CD4-positive, CD25-positive, alpha-beta regulatory T cell (primary cell): ENCODE data around the gene C2orf76. TPM values are rescaled to one million over a fixed set of nuclear protein-coding genes. Genes with fewer than 3 reads are reported as not detected.
A peak's percentile ranks its signal among the peaks of the same experiment; 100 is the strongest.

Experiments used
- ATAC-seq, 2 donors: fragments of 150-1000 bp; cut with Tn5 transposase; one replicate each; pipeline ENCODE4 v1.10.0; 2021; ENCODE audit warnings: low read depth in 2 of 2, moderate number of reproducible peaks in 2 of 2, moderate library complexity in 1 of 2
- DNase-seq, 3 donors: peaks; one replicate each; pipeline versions ENCODE4 v3.0.0 to v3.0.0-alpha.2; 2012 to 2022; ENCODE audit warnings: mixed read lengths in 1 of 3
- H3K27ac ChIP-seq: one replicate; pipeline ENCODE4 v1.7.0; 2013; ENCODE audit warnings: mild to moderate bottlenecking, low read length; ENCODE audit not compliant: insufficient read depth, poor library complexity, severe bottlenecking
- H3K27me3 ChIP-seq: one replicate; pipeline ENCODE4 v1.7.0; 2013; ENCODE audit warnings: low read length; ENCODE audit not compliant: control insufficient read depth, insufficient read depth
- H3K36me3 ChIP-seq: one replicate; pipeline ENCODE4 v1.7.0; 2013; ENCODE audit warnings: mild to moderate bottlenecking, low read length, moderate library complexity; ENCODE audit not compliant: control insufficient read depth, insufficient read depth
- H3K4me1 ChIP-seq: 2 replicates; pipeline ENCODE4 v1.7.0; 2013; ENCODE audit warnings: mild to moderate bottlenecking, low read length; ENCODE audit not compliant: insufficient read depth, control insufficient read depth, poor library complexity, severe bottlenecking
- H3K4me3 ChIP-seq: one replicate; pipeline ENCODE4 v1.7.0; 2013; ENCODE audit warnings: low read depth, mild to moderate bottlenecking, low read length, moderate library complexity
- H3K9me3 ChIP-seq, 2 experiments: 1 replicate in 1 of 2; 2 replicates in 1 of 2; pipeline ENCODE4 v1.7.0; 2013; ENCODE audit warnings: low read length in 2 of 2, mild to moderate bottlenecking in 1 of 2, moderate library complexity in 1 of 2; ENCODE audit not compliant: control insufficient read depth in 2 of 2
- H3K27ac Mint-ChIP-seq, 3 donors: one replicate each; pipeline ENCODE4 v1.8.0; 2020 to 2022; ENCODE audit warnings: mild to moderate bottlenecking in 3 of 3, mixed read lengths in 3 of 3, moderate library complexity in 2 of 3
- H3K27me3 Mint-ChIP-seq: one replicate; pipeline ENCODE4 v1.8.0; 2022; ENCODE audit warnings: mild to moderate bottlenecking, mixed read lengths
- H3K36me3 Mint-ChIP-seq: one replicate; pipeline ENCODE4 v1.8.0; 2020; ENCODE audit warnings: mixed read lengths
- H3K4me1 Mint-ChIP-seq, 4 donors: one replicate each; pipeline ENCODE4 v1.8.0; 2020 to 2022; ENCODE audit warnings: mixed read lengths in 4 of 4, mild to moderate bottlenecking in 1 of 4
- H3K4me3 Mint-ChIP-seq, 4 donors: one replicate each; pipeline ENCODE4 v1.8.0; 2020 to 2022; ENCODE audit warnings: mild to moderate bottlenecking in 4 of 4, mixed read lengths in 4 of 4, moderate library complexity in 3 of 4
- H3K9me3 Mint-ChIP-seq, 7 donors: one replicate each; pipeline ENCODE4 v1.8.0; 2020 to 2022; ENCODE audit warnings: mixed read lengths in 7 of 7, mild to moderate bottlenecking in 3 of 7, moderate library complexity in 2 of 7
- polyA plus RNA-seq, 4 donors: library from polyadenylated mRNA; unstranded; fragments of 300-500 nt; fragmentation: Illumina TruSeq; gene quantifications; one replicate each; pipeline ENCODE4 v1.2.3, GENCODE V29; 2021
- total RNA-seq: library from RNA; stranded (reverse); gene quantifications from one replicate; pipeline ENCODE4 v1.2.3, GENCODE V29; 2022

Gene C2orf76
- total and polyA plus RNA-seq, 5 donors from 2014 or later = 7.3 to 24.6 (median 22.0) TPM

- Mint-ChIP-seq H3K36me3 (peaks cover under 1% of the 10 kb centered on the region), H3K9me3 (no peaks in the 10 kb centered on the region), H3K27me3 (no peaks in the 10 kb centered on the region), H3K27ac (no peak overlapping the region), H3K4me1 (peaks cover 0 to 3% (median 0%) of the 10 kb centered on the region in 4 donors), H3K4me3 (no peak overlapping the region)
- Histone ChIP-seq H3K27ac (no peak overlapping the region), H3K9me3 (no peaks in the 10 kb centered on the region), H3K4me3 (no peak overlapping the region), H3K4me1 (no peaks in the 10 kb centered on the region), H3K36me3 (no peaks in the 10 kb centered on the region), H3K27me3 (no peaks in the 10 kb centered on the region)
- ATAC-seq (no peak), DNase-seq (no peak)
These were observed 70.8 kb downstream of the C2orf76 start for GRCh38 chr2:119295688-119296375.

GRCh38 chr2:119294671-119295070 is 72.0 kb downstream of the C2orf76 start:
- Histone ChIP-seq H3K36me3 (no peaks in the 10 kb centered on the region), H3K4me1 (no peaks in the 10 kb centered on the region), H3K27ac (no peak overlapping the region), H3K9me3 (no peaks in the 10 kb centered on the region), H3K4me3 (no peak overlapping the region), H3K27me3 (no peaks in the 10 kb centered on the region)
- no peaks in the 10 kb centered on the region for H3K36me3 Mint-ChIP-seq
- no peak overlapping the region for H3K4me3 Mint-ChIP-seq
- no peaks in the 10 kb centered on the region for H3K9me3 Mint-ChIP-seq
- no peaks in the 10 kb centered on the region for H3K27me3 Mint-ChIP-seq
- H3K4me1 Mint-ChIP-seq = peaks cover 0 to 3% (median 0%) of the 10 kb centered on the region in 4 donors
- no peak for DNase-seq
- no peak overlapping the region for H3K27ac Mint-ChIP-seq
- ATAC-seq = no peak

- no peaks in the 10 kb centered on the region for H3K27me3 Mint-ChIP-seq
- no peak overlapping the region for H3K4me3 Mint-ChIP-seq
- H3K36me3 Mint-ChIP-seq = no peaks in the 10 kb centered on the region
- Histone ChIP-seq H3K27ac (no peak overlapping the region), H3K9me3 (no peaks in the 10 kb centered on the region), H3K27me3 (no peaks in the 10 kb centered on the region), H3K4me1 (no peaks in the 10 kb centered on the region), H3K4me3 (no peak overlapping the region), H3K36me3 (no peaks in the 10 kb centered on the region)
- DNase-seq (no peak), ATAC-seq (no peak)
- H3K27ac Mint-ChIP-seq = no peak overlapping the region
- H3K4me1 Mint-ChIP-seq = peaks cover 0 to 3% (median 0%) of the 10 kb centered on the region in 4 donors
- no peaks in the 10 kb centered on the region for H3K9me3 Mint-ChIP-seq
These were observed 72.7 kb downstream of the C2orf76 start for GRCh38 chr2:119293900-119294299.

GRCh38 chr2:119293254-119293653 is 73.4 kb downstream of the C2orf76 start:
- ATAC-seq = no peak
- no peak overlapping the region for H3K4me3 Mint-ChIP-seq
- H3K4me3 ChIP-seq = no peak overlapping the region
- no peak overlapping the region for H3K27ac ChIP-seq
- no peaks in the 10 kb centered on the region for H3K9me3 ChIP-seq
- no peaks in the 10 kb centered on the region for H3K27me3 ChIP-seq
- no peaks in the 10 kb centered on the region for H3K9me3 Mint-ChIP-seq
- no peaks in the 10 kb centered on the region for H3K27me3 Mint-ChIP-seq
- H3K27ac Mint-ChIP-seq = no peak overlapping the region
- DNase-seq = no peak
- no peaks in the 10 kb centered on the region for H3K4me1 ChIP-seq
- peaks cover 0 to 3% (median 0%) of the 10 kb centered on the region in 4 donors for H3K4me1 Mint-ChIP-seq
- H3K36me3 Mint-ChIP-seq = no peaks in the 10 kb centered on the region
- H3K36me3 ChIP-seq = no peaks in the 10 kb centered on the region

GRCh38 chr2:119292226-119292625 is 74.4 kb downstream of the C2orf76 start:
- H3K4me1 ChIP-seq = no peaks in the 10 kb centered on the region
- H3K4me1 Mint-ChIP-seq = peaks cover 0 to 3% (median 0%) of the 10 kb centered on the region in 4 donors
- no peaks in the 10 kb centered on the region for H3K9me3 ChIP-seq
- H3K36me3 ChIP-seq = no peaks in the 10 kb centered on the region
- H3K36me3 Mint-ChIP-seq = no peaks in the 10 kb centered on the region
- H3K27ac ChIP-seq = no peak overlapping the region
- no peak overlapping the region for H3K4me3 Mint-ChIP-seq
- H3K27me3 Mint-ChIP-seq = no peaks in the 10 kb centered on the region
- no peak overlapping the region for H3K4me3 ChIP-seq
- H3K27ac Mint-ChIP-seq = no peak overlapping the region
- no peaks in the 10 kb centered on the region for H3K27me3 ChIP-seq
- DNase-seq (no peak), ATAC-seq (no peak)
- no peaks in the 10 kb centered on the region for H3K9me3 Mint-ChIP-seq

GRCh38 chr2:119291588-119292167 is 75.0 kb downstream of the C2orf76 start:
- Mint-ChIP-seq H3K36me3 (peaks cover under 1% of the 10 kb centered on the region), H3K4me1 (peaks cover 0 to 3% (median 0%) of the 10 kb centered on the region in 4 donors), H3K27ac (no peak overlapping the region), H3K27me3 (no peaks in the 10 kb centered on the region), H3K9me3 (no peaks in the 10 kb centered on the region), H3K4me3 (no peak overlapping the region)
- Histone ChIP-seq H3K36me3 (no peaks in the 10 kb centered on the region), H3K9me3 (no peaks in the 10 kb centered on the region), H3K27ac (no peak overlapping the region), H3K4me3 (no peak overlapping the region), H3K4me1 (no peaks in the 10 kb centered on the region), H3K27me3 (no peaks in the 10 kb centered on the region)
- DNase-seq = no peak
- ATAC-seq = no peak

GRCh38 chr2:119290859-119291587 is 75.6 kb downstream of the C2orf76 start:
- no peak overlapping the region for H3K4me3 ChIP-seq
- H3K36me3 ChIP-seq = no peaks in the 10 kb centered on the region
- no peaks in the 10 kb centered on the region for H3K27me3 ChIP-seq
- H3K27me3 Mint-ChIP-seq = no peaks in the 10 kb centered on the region
- no peak overlapping the region for H3K27ac Mint-ChIP-seq
- no peaks in the 10 kb centered on the region for H3K9me3 Mint-ChIP-seq
- peak in 1 of 3 donors; percentile 35 for DNase-seq
- no peaks in the 10 kb centered on the region for H3K4me1 ChIP-seq
- peaks cover 0 to 3% (median 0%) of the 10 kb centered on the region in 4 donors for H3K4me1 Mint-ChIP-seq
- no peak overlapping the region for H3K4me3 Mint-ChIP-seq
- H3K9me3 ChIP-seq = no peaks in the 10 kb centered on the region
- peak; percentile 69 to 83 for ATAC-seq
- peaks cover 7% of the 10 kb centered on the region for H3K36me3 Mint-ChIP-seq
- no peak overlapping the region for H3K27ac ChIP-seq
